CD1c-positive myeloid dendritic cell (primary cell): ENCODE measurements around the gene NAXD.
A peak's percentile ranks its signal among the peaks of the same experiment; 100 is the strongest.
"Not testable (repeated sequence)": the region's sequence is repeated elsewhere in the genome, so short reads cannot be mapped to it uniquely, and the experiment has no call there.

Experiments
- DNase-seq: peaks from one replicate; pipeline ENCODE4 v3.0.0-alpha.2; 2016; ENCODE audit errors: extremely low spot score

NAXD gene

GRCh38 chr13:110663491-110663890 lies 48.1 kb downstream of the NAXD start:
- no peak for DNase-seq

DNA sequence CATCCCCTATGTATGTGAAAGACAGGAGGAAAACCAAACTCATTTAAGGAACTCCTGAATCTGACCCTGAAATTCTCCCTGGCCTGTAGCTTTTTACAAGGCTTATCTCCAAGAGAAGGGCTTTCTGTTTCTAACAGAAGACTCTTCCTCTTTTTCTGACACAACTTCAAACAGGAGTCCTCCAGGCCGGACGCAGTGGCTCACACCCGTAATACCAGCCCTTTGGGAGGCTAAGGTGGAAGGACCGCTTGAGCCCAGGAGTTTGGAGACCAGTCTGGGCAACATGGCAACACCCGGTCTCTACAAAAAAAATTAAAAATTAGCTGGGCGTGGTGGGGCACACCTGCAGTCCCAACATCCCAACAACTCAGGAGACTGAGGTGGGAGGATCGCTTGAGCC lies 48.7 kb downstream of the NAXD start:
- peak; percentile 44 for DNase-seq

GRCh38 chr13:110664673-110665072 lies 49.3 kb downstream of the NAXD start:
- no peak for DNase-seq

DNA sequence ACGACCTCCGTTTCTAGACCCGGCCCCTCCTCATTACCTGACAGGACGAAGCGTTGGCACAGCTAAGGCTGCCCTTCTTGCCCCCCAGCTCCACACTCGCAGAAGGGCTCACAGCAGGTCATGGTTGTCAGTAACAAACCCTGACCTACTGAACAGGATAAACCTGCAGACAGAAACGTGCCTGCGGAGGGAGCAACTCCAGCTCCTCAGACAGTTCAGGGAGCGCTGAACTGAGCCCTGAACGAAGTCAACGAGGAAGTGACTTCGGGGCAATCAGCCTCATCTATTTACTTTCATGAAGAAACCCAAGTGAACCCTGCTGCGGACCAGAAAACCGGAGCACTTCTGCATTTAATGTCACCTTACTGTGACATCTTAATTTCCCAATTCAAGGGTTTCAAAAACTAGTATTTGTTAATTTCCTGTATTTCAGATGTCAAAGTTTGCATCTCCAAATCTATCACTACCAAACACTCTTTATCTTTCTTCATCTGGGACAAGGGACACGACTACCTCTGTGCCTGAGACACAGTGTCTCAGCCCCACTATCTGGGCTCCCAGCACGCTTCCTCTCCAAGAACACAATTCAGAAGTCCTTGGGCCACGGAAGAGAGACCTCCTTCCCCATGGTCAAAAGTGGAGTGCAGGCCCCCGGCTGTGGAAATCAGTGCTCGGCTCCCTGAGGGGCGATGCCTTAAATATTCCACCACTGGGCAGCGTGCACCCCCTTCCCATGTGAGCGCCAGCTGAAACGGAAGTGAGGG lies 50.3 kb downstream of the NAXD start:
- peak; percentile 81 for DNase-seq

GRCh38 chr13:110666255-110666533 lies 50.8 kb downstream of the NAXD start:
- no peak for DNase-seq

GRCh38 chr13:110669036-110669435 lies 53.7 kb downstream of the NAXD start:
- DNase-seq = no peak

GRCh38 chr13:110669814-110670213 lies 54.5 kb downstream of the NAXD start:
- DNase-seq = not testable (repeated sequence)

DNA sequence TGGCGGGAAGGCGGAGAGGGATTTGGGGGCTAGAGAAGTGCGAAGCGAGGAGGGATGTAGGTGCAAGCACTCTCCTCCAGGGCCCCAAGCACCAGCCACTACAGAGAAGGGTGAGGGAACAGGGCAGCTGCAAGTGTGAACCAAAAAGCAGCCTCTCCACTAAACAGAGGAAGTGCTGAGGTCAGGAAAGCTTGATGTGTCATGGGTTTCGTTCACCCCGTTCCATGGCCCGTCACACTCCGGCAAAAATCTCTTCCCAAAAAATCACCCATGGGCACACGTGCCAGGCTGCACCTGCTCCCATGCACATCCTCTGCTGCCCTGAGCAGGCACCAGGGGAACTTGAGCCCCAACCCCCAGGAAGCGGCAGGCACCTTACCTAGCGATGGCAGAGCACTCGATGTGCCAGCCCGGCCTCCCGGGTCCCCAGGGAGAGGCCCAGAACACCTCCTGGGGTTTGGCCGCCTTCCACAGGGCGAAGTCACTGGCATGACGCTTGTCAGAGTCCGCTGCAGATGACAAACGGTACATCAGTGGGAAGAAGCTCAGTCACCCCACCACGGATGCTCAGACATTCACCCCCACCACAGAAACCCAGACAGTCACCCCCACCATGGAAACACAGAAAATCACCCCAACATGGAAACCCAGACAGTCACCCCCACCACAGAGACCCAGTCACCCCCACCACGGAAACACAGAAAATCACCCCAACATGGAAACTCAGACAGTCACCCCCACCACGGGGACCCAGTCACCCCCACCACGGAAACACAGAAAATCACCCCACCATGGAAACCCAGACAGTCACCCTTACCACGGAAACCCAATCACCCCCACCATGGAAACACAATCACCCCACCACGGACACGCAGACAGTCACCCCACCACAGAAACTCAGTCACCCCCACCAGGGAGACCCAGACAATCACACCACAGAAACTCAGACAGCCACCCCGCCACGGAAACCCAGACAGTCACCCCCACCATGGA lies 61.5 kb downstream of the NAXD start:
- DNase-seq = peak; percentile 62

DNA sequence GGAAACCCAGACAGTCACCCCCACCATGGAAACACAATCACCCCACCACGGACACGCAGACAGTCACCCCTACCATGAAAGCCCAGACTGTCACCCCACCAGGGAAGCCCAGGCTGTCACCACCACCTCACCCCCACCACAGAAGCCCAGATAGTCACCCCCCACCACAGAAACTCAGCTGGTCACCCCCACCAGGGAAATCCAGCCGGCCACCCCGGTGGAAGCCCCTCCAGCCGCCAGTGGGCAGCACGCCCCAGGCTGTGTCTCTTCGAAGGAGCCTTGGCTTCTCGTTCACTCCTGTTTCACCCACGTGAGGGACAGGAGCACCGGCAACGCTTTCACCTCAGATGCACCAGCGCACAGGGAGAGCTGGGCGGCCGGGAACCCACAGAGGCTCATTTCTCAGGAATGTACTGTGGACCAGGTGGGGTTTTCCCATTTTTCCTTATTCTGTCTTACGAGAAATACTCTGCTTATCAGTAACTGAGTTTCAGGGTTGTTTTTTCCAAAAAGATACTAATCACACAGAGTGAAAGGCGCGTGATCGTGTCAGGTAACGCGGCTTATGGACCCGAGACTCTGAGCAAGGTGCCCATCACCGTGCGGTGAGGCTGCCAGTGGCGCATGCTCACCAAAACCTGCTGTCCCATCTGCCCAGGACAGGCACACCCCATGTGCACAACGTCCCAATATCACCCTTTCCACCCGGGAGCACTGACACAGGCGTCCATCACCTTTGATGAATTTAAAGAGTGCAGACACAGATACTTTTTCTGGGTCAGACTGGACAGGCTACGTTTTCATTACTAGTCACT lies 62.6 kb downstream of the NAXD start:
- no peak for DNase-seq

DNA sequence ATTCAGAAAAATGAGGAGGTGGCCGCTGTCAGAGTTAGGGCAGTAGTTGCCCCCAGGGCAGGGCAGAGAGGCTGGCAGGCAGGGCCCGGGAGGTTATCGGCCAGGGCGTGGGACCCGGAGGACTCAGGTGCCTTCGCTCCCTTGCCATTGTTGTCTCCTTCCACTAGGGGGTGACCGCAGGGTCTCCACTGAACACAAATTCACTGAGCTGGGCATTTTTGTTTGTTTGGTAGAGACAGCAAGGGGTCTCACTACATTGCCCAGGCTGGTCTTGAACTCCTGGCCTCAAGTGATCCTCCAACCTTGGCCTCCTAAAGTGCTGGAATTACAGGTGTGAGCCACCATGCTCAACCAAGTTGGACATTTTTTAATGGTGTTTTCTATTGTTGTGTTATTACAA lies 65.5 kb downstream of the NAXD start:
- DNase-seq = no peak

DNA sequence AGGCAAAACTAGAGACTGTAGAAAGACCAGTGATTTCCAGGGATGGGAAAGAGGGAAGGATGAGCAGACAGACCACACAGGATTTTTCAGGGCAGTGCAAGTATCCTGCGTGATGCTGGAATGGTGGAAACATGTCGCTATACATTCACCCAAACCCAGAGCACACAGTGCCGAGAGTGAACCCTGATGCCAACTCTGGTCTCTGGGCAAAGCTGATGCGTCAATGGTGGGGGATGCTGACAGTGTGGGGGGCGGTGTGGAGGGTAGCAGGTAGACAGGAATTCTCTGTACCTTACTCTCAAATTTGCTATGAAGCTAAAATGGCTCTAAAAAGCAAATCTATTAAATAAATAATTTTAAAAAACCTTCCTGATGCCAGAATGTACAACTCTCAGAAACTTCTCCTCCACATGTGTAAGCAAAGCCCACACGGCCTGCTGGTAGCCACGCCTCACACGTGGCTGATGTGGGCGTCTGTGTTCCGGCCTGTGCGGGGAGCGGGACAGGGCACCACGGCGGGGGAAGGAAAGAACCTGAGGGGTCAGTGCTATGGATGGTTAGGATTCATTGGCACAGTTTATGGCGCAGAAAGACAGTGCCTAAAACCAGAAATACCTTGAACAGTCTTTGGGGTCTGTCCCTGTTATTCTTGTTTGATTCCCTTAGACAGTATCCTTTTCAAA lies 66.7 kb downstream of the NAXD start:
- DNase-seq = no peak

- no peak for DNase-seq
These were observed 67.4 kb downstream of the NAXD start for GRCh38 chr13:110682746-110683145.

GRCh38 chr13:110683203-110683883 lies 68.0 kb downstream of the NAXD start:
- DNase-seq = no peak

DNA sequence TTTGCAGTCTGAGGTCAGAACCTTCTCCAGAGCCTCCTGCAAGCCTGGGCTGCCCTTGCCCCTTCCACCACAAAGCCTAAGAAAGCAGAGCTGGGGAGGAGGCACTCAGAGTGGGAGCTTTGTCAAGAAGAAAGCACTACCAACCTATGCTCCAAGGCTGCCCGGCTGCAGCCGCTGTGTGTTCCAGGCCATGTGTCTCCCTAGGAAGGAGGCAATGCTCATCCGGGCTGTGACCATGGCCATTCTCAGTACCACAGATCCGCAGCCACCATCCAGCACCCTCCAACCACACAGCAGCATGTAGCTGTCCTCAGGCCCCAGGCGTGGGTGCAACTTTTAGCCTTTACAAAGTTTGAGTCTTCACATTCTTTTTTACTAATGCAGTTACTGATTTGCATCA lies 68.6 kb downstream of the NAXD start:
- DNase-seq = no peak

- DNase-seq = no peak
These were observed 69.2 kb downstream of the NAXD start for GRCh38 chr13:110684388-110685056.

- no peak for DNase-seq
These were observed 70.1 kb downstream of the NAXD start for GRCh38 chr13:110685305-110686020.

- DNase-seq = no peak
These were observed 72.4 kb downstream of the NAXD start for GRCh38 chr13:110687736-110688135.

GRCh38 chr13:110689041-110689440 lies 73.7 kb downstream of the NAXD start:
- no peak for DNase-seq
